Measurements from ENCODE around the gene PDZK1IP1. TPM values are rescaled to one million over a fixed set of nuclear protein-coding genes. Genes with fewer than 3 reads are reported as not detected.

The PDZK1IP1 gene
- total RNA-seq, 4 donors from 2014 or later = 36.8 to 201 (median 153) TPM

- 29% methylated on average over 7 of the region's 51 CpGs for WGBS
- DNase-seq (ENCODE audit: low spot score in 2 of 2) = no peak
Observed at GRCh38 chr1:47232187-47232874, 42.5 kb upstream of the PDZK1IP1 start, which contains the start of gene TAL1. Gene TAL1 (minus strand): TSS chr1:47232225. CDS start chr1:47225888, 6,337 bp downstream.

GRCh38 chr1:47231301-47232186 is 41.7 kb upstream of the PDZK1IP1 start:
- no peak for DNase-seq (ENCODE audit: low spot score in 2 of 2)
- Histone ChIP-seq H3K27me3 (peaks cover 88% of the 10 kb centered on the region), H3K4me1 (peaks cover 28% of the 10 kb centered on the region), H3K9me3 (no peaks in the 10 kb centered on the region), H3K36me3 (no peaks in the 10 kb centered on the region), H3K4me3 (peak overlapping the region; percentile 37), H3K27ac (peak overlapping the region; percentile 60)
- no peak for TF ChIP-seq CTCF (IDR thresholded peaks at IDR 0.05)
- peak; percentile 68 to 99 (median 90) for TF ChIP-seq POLR2AphosphoS5 (IDR thresholded peaks at IDR 0.05)
- 3% methylated on average over 45 of the region's 62 CpGs for WGBS

More at GRCh38 chr1:47232187-47232874, 42.5 kb upstream of the PDZK1IP1 start, which contains the start of gene TAL1:
- Histone ChIP-seq H3K4me1 (peaks cover 28% of the 10 kb centered on the region), H3K27ac (peak within 1 kb of the TSS; percentile 60), H3K27me3 (peaks cover 80% of the 10 kb centered on the region), H3K36me3 (no peaks in the 10 kb centered on the region), H3K4me3 (peak within 1 kb of the TSS; percentile 37), H3K9me3 (no peaks in the 10 kb centered on the region)
- TF ChIP-seq CTCF (IDR thresholded peaks at IDR 0.05) (no peak), EP300 (IDR thresholded peaks at IDR 0.05) (no peak), POLR2AphosphoS5 (IDR thresholded peaks at IDR 0.05) (peak in 1 of 3 donors; percentile 31), POLR2A (IDR thresholded peaks at IDR 0.05) (no peak)

- Histone ChIP-seq H3K4me1 (peaks cover 35% of the 10 kb centered on the region), H3K27me3 (peaks cover 95% of the 10 kb centered on the region), H3K4me3 (peak overlapping the region; percentile 37), H3K27ac (peak overlapping the region; percentile 60), H3K36me3 (no peaks in the 10 kb centered on the region), H3K9me3 (no peaks in the 10 kb centered on the region)
- no peak for DNase-seq (ENCODE audit: low spot score in 2 of 2)
- no peak for TF ChIP-seq CTCF (IDR thresholded peaks at IDR 0.05)
- TF ChIP-seq POLR2AphosphoS5 (IDR thresholded peaks at IDR 0.05) = no peak
- TF ChIP-seq EP300 (IDR thresholded peaks at IDR 0.05) = no peak
- TF ChIP-seq POLR2A (IDR thresholded peaks at IDR 0.05) = no peak
- 15% methylated on average over 30 of the region's 44 CpGs for WGBS
Observed at GRCh38 chr1:47230692-47231300, 41.0 kb upstream of the PDZK1IP1 start.

GRCh38 chr1:47229886-47230691 is 40.3 kb upstream of the PDZK1IP1 start:
- DNase-seq (ENCODE audit: low spot score in 2 of 2) = no peak
- H3K4me1 ChIP-seq = peaks cover 42% of the 10 kb centered on the region

More at GRCh38 chr1:47229886-47230691, 40.3 kb upstream of the PDZK1IP1 start:
- H3K27ac ChIP-seq = peak overlapping the region; percentile 19
- no peaks in the 10 kb centered on the region for H3K36me3 ChIP-seq
- peak overlapping the region; percentile 37 for H3K4me3 ChIP-seq
- 13% methylated on average over 23 of the region's 23 CpGs for WGBS
- no peaks in the 10 kb centered on the region for H3K9me3 ChIP-seq
- H3K27me3 ChIP-seq = peaks cover 99% of the 10 kb centered on the region
- no peak for TF ChIP-seq EP300 (IDR thresholded peaks at IDR 0.05)
- TF ChIP-seq POLR2AphosphoS5 (IDR thresholded peaks at IDR 0.05) = no peak
- no peak for TF ChIP-seq POLR2A (IDR thresholded peaks at IDR 0.05)
- no peak for TF ChIP-seq CTCF (IDR thresholded peaks at IDR 0.05)
